HCT116 (cell line): ENCODE data around the gene NEURL1.

Experiments used
- CBX3 ChIP-seq: IDR thresholded peaks from 2 replicates; pipeline ENCODE4 v1.6.1; 2012; ENCODE audit warnings: low read depth
- POLR2A ChIP-seq: IDR thresholded peaks from 2 replicates; pipeline ENCODE4 v1.7.0; 2011; ENCODE audit warnings: borderline replicate concordance; ENCODE audit not compliant: insufficient read depth, insufficient read length; ENCODE audit errors: extremely low read depth
- RAD21 ChIP-seq: IDR thresholded peaks from 2 replicates; pipeline ENCODE4 v1.6.1; 2012; ENCODE audit warnings: low read depth, mild to moderate bottlenecking
- TF ChIP-seq, protein P1 (sequence below), 3 experiments: fragments of 200-600 bp in 1 of 3; sonication (generic) in 1 of 3; IDR thresholded peaks in 2 of 3; conservative IDR thresholded peaks in 1 of 3; 2 replicates each; pipeline ENCODE4 v1.5.1; 2012 to 2017; ENCODE audit warnings: low read depth in 2 of 3, low read length in 2 of 3, antibody characterized with exemption in 1 of 3, borderline replicate concordance in 1 of 3, control low read depth in 1 of 3, mild to moderate bottlenecking in 1 of 3, mixed read lengths in 1 of 3, mixed run types in 1 of 3, moderate library complexity in 1 of 3; ENCODE audit not compliant: insufficient read depth in 1 of 3

DNA sequence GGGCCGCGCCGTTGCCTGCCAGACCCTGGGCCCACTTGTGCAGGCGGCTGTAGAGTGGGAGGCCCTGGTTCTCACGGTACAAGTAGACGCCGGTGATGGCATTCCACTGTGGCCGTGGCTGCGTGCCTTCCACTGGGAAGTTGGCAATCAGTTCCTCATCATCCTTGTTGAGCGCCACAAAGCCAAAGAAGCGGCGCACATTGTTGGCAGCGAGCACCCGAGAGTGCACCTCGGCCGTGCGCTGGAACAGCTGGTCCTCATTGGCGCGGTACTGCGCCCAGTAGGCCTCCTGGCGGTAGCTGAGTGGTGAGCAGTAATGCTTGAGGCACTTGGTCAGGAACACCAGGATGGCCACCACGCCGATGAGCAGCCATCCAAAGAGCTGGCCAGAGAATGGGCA lies 46.3 kb upstream of the NEURL1 start:
- TF ChIP-seq, protein P1, sequence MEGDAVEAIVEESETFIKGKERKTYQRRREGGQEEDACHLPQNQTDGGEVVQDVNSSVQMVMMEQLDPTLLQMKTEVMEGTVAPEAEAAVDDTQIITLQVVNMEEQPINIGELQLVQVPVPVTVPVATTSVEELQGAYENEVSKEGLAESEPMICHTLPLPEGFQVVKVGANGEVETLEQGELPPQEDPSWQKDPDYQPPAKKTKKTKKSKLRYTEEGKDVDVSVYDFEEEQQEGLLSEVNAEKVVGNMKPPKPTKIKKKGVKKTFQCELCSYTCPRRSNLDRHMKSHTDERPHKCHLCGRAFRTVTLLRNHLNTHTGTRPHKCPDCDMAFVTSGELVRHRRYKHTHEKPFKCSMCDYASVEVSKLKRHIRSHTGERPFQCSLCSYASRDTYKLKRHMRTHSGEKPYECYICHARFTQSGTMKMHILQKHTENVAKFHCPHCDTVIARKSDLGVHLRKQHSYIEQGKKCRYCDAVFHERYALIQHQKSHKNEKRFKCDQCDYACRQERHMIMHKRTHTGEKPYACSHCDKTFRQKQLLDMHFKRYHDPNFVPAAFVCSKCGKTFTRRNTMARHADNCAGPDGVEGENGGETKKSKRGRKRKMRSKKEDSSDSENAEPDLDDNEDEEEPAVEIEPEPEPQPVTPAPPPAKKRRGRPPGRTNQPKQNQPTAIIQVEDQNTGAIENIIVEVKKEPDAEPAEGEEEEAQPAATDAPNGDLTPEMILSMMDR (IDR thresholded peaks at IDR 0.05 in 2 of 3, conservative IDR thresholded peaks at IDR 0.05 in 1 of 3; ENCODE audit: borderline replicate concordance in 1 of 3, insufficient read depth in 1 of 3, low read depth in 2 of 3, low read length in 2 of 3) = no peak
- TF ChIP-seq CBX3 (no peak), POLR2A (no peak), RAD21 (no peak)
